Measurements from ENCODE around the gene AFMID.

DNA sequence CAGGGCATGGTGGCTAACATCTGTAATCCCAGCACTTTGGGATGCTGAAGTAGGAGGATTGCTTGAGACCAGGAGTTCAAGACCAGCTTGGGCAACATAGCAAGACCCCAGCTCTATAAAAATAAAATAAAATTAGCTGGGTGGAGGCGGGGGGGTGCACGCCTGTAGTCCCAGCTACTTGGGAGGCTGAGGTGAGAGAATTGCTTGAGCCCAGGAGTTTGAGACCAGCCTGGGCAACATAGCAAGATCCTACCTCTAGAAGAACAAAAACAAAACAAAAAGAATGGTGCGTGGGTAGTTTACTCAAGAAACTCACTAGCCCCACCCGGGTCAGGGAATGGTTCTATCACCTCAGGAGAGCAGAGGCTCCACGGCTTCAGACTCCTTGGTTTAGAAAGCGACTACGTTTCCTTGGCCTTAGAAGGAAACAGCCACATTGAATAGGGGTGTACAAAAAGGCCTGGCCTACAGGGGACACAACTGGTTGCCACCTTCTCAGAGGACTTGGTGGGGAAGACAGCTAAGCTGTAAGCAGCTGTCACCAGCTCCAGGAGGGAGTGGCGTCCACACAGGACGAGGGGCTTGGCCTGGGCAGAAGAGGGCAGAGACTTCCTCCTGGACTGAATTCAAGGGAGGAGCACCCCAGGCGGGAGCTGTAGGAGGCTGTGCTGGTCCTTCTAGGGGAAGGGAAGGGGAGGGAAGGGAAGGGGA is 1.0 kb upstream of the AFMID start:
- TF ChIP-seq, protein P1, sequence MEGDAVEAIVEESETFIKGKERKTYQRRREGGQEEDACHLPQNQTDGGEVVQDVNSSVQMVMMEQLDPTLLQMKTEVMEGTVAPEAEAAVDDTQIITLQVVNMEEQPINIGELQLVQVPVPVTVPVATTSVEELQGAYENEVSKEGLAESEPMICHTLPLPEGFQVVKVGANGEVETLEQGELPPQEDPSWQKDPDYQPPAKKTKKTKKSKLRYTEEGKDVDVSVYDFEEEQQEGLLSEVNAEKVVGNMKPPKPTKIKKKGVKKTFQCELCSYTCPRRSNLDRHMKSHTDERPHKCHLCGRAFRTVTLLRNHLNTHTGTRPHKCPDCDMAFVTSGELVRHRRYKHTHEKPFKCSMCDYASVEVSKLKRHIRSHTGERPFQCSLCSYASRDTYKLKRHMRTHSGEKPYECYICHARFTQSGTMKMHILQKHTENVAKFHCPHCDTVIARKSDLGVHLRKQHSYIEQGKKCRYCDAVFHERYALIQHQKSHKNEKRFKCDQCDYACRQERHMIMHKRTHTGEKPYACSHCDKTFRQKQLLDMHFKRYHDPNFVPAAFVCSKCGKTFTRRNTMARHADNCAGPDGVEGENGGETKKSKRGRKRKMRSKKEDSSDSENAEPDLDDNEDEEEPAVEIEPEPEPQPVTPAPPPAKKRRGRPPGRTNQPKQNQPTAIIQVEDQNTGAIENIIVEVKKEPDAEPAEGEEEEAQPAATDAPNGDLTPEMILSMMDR (conservative IDR thresholded peaks at IDR 0.05; ENCODE audit: low read length) = no peak
- TF ChIP-seq EZH2phosphoT487 (IDR thresholded peaks at IDR 0.05; ENCODE audit: borderline replicate concordance) = no peak
